ENCODE data around the gene RHOT2.
A peak's percentile ranks its signal among the peaks of the same experiment; 100 is the strongest.
"Not testable (repeated sequence)": the region's sequence is repeated elsewhere in the genome, so short reads cannot be mapped to it uniquely, and the experiment has no call there.

Gene RHOT2

GRCh38 chr16:681746-682427 is 14.0 kb downstream of the RHOT2 start:
- DNase-seq = no peak

GRCh38 chr16:682493-683395 is 14.8 kb downstream of the RHOT2 start:
- no peak for DNase-seq

- DNase-seq = no peak
Measured at GRCh38 chr16:683396-684070, 15.6 kb downstream of the RHOT2 start.

- peak; percentile 88 for DNase-seq
Measured at GRCh38 chr16:684071-684794, 16.3 kb downstream of the RHOT2 start, which contains the start of gene JMJD8. JMJD8 (minus strand) TSS chr16:684334; CDS start chr16:684319, 15 bp downstream.

GRCh38 chr16:684961-685696 is 17.2 kb downstream of the RHOT2 start:
- DNase-seq = no peak

GRCh38 chr16:685967-686366 is 18.0 kb downstream of the RHOT2 start:
- no peak for DNase-seq

GRCh38 chr16:686459-687260 is 18.7 kb downstream of the RHOT2 start:
- no peak for DNase-seq

- no peak for DNase-seq
Measured at GRCh38 chr16:687499-687898, 19.6 kb downstream of the RHOT2 start.

GRCh38 chr16:689175-689897 is 21.4 kb downstream of the RHOT2 start:
- DNase-seq = no peak

- DNase-seq = not testable (repeated sequence)
Measured at GRCh38 chr16:691242-691641, 23.3 kb downstream of the RHOT2 start.

GRCh38 chr16:692356-693108 is 24.6 kb downstream of the RHOT2 start:
- no peak for DNase-seq

GRCh38 chr16:693364-693763 is 25.4 kb downstream of the RHOT2 start:
- no peak for DNase-seq

- DNase-seq = no peak
Measured at GRCh38 chr16:693766-694165, 25.8 kb downstream of the RHOT2 start.

GRCh38 chr16:694187-694862 is 26.4 kb downstream of the RHOT2 start:
- DNase-seq = no peak

GRCh38 chr16:694863-695354 is 27.0 kb downstream of the RHOT2 start:
- DNase-seq = no peak

- peak; percentile 58 for DNase-seq
Measured at GRCh38 chr16:695355-696089, 27.6 kb downstream of the RHOT2 start.

- no peak for DNase-seq
Measured at GRCh38 chr16:698911-699671, 31.2 kb downstream of the RHOT2 start.

Measured in right kidney (tissue), 1 donor.